Germinal center (tissue), 1 donor: ENCODE results near the gene SEPTIN5.

Experiments used
- DNase-seq: peaks from one replicate; pipeline ENCODE4 v3.0.0; 2012; ENCODE audit warnings: mixed read lengths, low spot score

SEPTIN5 gene

DNA sequence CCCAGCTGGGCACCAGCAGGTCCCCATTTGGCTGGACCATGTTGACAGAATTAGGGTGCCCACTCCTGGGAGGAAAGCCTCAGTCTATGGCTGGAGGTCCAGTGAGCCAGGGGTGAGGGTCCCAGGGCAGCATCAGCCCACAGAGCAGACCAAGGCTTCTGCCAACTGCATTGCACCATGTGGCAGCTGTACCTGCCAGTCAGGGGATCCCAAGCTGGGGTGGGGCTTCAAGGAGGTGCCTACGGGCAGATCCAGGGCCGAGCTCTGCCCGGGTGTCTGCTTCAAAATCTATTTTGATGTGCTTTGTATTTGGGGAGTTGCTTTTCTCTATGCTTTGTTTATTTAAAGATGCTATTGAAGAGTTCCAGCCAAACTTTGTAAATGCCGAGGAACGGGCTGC, 19.5 kb downstream of the SEPTIN5 start:
- DNase-seq, result no peak

DNA sequence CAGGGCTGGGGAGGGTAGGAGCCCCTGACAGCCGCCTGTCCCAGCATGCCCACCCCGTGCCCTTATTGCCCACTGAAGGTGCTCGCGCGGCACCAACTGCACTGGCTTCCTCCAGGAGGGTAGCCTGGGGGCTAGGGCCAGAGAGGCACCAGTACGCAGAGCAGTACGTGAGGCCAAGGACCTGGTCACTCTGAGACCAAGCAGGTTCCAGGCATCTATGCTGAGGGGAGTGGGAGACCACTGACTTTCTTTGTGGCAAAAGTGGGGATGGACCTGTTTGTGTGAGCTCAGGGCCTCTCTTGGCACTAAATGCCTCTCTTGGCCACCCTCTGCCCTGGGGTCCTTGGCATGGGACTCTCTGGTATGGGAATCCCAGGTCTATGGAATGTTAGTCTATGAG, 19.9 kb downstream of the SEPTIN5 start:
- no peak for DNase-seq

DNA sequence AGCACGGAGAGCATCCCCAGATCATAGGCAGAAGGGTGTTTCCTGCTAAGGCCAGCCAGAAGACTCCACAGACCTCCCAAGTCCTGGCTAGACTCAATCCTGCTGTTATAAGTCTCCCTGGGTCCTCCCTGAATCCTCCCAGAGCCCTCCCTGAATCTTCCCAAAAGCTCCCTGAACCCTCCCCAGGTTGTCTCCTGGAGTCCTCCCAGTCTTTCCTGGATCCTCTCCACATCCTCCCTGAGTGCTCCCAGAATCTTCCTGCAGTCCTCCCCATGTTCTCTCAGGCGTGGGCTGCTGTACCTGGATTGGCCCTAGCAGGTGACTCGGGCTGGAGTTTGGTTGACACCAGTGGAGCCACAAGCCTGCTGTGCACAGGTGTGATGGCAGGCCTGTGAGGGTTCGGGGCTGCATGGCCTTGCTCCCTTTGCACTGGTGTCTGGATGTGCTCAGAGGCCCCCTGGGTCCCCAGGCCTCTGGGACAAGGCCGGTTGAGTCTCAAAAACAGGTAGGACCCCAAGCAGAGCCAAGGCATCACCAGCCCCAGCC, 20.6 kb downstream of the SEPTIN5 start:
- no peak for DNase-seq

DNA sequence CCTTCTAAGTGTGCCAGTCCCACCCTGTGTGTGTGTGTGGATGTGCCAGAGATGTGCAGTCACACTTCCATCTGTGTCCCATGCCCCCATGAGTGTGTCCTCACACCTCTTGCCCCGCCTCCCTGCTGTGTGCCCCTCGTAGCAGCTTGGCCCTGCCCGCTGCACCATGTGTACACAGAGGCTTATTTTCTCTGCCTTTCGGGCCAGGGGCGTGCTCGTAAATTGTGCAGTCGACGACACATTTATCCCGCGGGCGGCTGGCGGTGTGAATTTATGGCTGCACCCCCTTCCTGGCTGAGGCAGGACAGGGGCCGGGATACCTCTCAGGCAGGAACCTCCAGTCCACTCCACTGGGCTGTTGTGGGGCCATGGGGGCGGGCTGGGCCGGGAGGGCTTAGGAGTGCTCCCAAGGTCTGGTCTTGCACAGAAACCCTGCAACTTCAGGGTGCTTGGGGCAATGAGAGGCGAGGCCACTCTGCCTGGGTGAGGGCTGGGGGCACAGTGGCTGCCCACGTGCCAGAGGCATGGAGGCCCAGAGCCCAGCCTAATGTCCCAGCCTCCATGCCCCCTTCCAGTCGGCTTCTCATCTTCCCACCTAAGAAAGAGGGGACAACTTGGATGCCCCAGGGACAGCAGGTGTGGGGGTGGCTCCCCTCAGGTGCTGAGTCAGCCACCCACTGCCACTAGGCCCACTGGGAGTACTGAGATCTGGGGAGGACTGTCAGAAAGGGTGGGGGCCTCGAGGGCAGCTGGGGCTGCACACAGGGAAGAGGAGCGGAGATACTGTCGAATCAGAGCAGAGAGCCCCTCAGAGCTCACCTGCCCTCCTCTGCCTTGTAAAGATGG, 21.6 kb downstream of the SEPTIN5 start:
- DNase-seq, result no peak

DNA sequence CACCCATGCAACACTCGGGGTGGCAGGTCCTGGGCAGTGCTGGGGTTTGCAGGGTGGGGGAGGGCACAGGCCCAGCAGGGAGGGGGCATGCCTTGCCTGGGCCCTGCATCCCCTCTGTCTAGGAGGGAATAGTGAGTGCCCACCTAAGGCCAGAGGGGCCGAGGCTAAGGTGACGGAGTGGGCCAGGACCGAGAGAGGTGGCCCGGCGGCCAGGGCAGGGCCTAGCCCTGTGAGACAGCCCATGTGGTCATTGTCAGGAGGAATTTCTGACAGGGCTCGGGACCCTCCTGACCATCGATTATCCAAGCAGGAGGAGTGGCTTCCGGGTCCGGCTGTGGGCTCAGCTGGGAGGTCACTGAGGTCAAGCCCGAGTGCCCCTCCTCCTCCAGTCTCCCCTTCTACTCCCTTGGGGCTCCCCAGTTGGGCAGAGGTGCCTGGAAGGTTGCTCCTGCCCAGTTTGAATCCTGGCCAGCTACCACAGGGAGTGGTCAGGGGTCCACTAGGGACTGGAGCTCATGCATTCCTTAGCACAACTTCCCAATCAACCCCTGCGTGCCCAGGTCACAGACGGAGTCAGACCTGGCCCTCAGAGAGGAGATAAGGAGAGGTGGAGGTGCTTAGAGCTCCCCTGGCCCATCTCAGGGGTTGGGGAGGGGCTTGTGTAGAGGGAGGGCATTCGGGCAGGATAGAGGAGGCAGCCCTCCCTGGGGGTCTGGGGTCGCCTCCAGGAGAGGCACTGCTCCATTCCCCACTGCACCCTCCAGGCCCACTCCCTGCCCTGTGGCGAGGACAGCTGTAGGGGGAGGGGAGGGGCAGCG, 23.8 kb downstream of the SEPTIN5 start:
- DNase-seq, result no peak

DNA sequence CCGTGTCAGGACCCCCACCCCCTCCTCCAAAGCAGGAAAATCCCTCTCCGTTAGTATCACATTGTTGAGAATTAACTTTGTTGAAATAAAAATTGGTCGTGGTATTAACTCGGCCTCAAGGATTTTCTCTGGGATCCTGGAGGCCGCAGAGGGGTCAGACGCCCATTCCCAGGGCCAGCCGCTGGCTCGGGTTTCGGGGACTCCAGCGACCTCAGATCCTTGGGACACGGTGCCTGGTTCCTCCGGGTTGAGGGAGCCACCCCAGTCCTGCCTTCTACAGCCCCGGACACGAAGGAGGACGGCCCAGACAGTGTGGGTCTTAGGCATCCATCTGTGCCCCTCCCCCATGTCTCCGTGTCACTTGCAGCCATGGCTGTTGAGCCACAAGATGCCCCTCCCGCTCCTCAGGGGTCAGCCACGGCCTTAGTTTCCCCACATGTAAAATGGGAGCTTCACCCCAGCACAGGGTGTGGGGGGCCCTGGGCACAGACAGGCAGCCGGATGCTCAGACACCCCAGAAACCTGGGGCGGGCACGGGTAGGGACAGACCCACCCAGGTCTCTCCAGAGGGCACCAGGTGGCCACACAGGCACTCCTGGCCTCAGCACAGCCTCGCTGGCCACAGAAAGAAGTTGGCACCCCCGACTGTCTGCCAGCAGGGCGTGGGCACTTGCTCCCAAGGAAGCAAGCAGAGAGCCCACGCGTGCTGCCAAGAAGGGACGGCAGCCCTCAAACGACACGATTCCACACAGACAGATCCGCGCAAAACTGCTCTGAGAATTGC, 24.6 kb downstream of the SEPTIN5 start:
- no peak for DNase-seq

DNA sequence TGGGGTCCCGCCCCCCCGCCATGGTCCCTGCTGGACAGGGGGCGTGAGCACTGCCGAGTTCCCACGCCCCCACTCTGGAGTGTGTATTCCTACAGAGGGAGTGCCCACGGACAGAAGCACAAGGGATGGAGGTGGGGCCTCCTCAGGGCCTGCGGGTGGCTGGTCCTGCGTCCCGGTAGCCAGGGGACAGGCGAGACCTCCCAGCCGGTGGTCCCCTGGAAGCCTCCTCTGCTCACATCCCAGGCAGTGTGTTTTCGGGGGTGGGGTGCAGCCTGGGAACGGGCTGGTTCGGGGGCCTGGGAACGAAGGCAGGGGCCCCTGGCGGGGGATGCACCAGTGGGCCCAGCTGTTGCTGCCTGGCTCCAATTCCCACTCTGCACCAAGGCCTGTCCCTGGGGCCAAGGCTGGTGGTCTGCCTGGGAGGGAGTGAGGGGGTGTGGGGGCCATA, 25.2 kb downstream of the SEPTIN5 start:
- DNase-seq, result no peak

DNA sequence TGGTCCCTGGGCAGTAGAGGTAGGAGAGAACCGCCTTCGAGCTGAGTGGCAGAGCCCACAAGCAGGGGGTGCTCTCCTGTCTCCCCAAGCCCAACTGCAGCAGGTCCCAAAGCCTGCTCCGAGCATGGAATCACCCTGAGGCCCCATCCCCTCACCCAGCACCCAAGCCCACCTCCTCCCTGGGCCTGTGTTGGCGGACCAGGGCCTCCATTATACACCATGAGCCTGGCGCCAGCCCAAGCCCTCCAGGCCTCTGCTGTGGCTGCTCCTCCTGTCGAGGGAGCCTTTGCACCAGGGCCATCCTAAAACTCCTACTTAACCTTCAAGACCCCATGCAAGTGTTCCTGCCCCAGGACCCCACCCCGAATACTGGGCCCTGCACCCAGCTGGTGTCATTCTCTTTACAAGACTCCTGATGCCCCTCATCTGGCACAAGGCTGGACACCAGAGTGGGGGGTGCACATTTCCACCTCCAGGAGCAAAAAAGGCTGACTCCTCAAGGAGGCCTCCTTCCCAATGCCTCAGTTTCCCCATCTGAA, 25.7 kb downstream of the SEPTIN5 start:
- no peak for DNase-seq

DNA sequence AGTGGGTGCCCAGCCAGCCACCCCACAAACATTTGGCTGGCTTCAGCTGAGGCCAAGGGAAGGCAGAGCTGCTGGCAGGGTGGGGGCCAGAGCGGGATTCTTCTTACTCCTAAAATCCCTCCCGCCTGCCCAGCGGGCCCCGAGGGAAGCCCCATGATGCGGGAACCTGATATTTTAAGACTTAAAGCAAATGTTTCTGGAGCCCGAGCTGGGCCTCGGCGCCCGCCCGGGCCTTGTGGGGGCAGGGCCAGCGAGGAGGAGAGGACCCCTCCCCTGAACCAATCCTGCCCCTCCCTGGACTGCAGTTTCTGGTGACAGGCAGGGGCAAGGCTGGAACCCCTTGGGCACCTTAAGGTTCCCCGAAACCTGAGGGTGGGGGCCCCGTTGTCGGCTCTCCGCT, 26.3 kb downstream of the SEPTIN5 start:
- no peak for DNase-seq

DNA sequence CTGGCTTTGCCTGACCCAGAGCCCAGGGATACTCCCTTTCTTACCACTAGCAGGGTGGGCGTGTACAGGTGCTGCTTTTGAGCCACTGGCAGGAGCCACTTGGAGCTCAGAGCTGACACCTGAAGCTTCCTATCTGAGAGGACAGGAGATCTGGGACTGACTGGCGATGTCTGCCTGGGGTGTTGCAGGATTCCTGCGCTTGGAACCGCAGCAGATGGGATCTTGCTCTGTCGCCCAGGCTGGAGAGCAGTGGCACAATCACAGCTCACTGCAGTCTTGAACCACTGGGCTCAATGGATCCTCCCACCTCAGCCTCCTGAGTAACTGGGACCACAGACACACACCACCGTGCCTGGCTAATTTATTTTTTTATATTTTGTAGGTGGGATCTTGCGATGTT, 26.8 kb downstream of the SEPTIN5 start:
- DNase-seq, result no peak

DNA sequence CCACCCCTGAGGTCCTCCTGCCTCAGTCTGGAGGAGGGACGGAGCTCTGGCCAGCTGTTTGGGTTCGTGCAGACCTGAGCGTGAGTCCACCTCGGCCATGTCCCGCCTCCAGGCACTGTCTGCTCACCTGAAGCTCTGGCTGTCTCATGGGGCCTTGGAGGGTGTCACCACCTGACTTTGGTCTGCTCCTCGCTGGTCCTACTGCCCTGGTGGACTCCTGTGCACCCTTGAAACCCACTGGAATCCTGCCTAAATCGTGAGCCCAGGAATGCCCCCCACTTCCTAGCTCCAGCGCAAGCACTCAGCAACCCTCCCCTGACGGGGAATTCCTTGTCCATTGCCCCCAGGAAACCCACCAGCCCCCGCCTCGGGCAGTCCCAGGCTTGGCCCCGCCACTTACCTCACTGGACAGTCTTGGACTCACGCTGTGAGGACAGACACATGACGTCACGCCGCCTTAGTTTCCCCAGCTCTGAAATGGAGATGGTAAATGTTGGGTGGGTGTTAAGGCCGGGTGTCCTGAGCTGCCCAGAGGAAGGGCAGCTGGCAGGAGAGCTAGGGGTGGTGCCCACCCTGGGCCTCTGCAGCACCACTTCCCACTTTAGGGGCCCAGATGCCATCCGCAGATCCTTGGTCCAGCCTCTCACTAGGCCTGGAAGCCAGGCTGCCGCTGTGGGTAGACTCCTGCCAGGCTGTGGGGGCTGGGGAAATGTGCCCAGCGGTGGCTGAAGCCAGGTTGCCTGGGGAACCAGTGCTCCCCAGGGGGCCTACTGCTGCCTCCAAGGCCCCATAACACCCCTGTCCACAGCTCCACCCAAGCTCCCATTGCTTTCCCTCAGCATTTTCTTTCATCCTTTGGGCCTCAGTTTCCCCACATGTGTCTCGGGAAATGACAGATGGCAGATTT, 28.1 kb downstream of the SEPTIN5 start:
- DNase-seq, result no peak

DNA sequence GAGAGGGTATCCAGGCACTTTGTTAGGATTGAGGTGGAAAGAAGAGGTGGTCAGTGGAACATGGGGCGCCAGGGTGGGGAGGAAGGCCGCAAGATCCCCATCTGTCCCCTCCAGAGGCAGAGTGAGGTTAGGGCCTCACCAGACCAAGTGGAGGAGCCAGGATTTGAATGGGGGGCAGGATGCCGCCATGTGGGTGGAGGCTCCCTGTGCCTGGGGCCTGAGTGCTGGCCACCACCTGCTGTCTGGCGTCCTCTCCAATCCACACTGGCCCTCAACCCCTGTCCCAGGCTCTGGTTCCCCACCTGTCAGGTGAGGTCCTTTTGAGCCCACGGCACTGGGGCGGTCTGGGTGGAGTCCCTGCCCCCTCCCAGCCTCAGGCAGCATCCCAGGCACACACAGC, 28.8 kb downstream of the SEPTIN5 start:
- no peak for DNase-seq

DNA sequence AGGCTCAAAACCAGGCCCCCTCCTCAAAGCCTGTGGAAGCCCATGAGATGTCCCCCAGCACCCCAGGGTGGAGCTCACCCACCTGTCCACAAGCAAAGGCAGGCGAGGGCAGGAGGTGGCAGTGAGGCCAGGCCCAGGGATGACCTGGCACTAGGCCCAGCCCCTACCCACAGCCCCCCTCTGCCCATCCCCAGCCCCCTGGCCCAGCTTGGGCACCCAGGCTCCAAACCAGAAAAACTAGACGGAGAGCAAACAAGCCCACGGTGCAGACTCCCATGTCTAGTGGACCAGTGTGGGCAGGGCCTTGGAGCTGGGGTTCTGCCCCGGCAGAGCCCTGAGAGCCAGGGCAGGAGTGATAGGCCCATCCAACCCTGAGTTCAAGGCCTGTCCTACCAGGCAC, 29.3 kb downstream of the SEPTIN5 start:
- DNase-seq, result no peak

DNA sequence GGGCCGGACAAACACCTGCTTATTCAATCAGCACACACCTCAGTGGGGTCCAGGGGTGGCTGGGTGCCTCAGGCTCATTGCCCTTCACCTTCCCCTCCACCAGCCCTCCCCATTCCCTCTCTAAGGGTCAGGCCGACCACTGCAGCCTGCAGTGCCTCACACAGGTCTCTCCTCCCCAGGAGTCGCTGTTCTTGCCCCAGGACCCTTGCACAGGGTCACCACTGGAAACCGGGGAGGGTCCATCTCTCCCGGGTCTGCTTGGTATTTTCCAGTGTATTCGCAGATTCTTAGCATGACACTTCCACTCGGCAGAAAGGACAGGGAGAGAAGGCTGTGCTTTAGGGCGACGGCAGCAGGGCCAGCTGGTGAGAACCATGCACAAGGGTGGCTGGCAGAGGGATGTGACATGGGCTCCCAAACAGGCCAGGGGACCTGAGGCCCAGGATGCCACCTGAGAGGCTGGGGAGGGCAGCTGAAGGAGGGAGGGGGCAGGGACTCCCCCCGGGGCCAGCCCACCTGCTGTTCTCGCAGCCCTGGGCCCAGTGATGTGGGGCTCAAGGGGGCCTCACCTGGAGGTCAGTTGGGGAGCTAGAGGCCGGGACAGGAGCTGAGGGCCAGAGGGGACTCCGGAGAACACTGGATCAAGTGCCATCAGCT, 30.2 kb downstream of the SEPTIN5 start:
- no peak for DNase-seq

DNA sequence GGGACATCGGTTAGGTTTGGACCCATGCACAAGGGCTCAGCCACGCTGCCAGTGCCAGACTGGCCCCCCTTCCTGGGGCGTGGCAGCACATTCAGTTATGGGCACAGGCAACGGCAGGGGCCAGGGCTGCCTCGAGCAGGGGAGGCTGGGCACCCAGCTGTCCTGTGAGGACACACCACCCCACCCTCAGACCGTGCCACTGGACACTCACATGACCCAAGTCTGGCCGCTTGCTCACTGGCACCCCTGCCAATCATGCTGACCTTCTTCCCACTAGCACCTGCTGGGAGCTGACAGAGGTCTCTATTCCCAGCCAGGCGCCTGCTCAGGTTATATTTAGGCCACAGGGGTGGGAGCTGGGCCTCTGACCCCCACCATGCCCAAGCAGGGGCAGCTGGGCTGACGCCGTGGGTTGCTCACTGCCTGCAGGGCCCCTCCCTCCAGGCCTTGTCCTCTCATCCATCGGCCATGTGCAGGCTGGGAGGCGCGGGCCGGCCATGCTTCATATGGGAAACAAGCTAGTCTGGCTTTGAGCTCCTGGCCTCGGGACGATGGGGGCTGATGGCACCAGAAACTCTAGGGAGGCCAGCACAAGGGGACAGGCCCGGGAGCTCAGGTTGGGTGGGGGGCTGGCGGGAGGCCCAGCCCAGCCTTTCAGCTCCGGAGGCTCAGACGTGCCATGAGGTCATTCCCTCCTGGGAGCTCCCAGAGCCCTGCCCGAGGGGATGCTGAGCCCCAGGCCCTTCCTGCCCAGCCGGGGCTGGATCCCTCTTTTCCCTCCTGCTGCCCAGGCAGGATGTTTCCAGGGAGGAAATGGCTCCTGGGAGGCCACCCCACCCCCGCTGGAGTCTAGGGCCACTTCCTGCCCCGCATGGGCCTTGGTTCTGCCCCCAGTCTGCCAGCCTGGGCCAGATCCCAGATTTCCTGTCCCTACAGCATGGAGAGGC, 31.1 kb downstream of the SEPTIN5 start:
- DNase-seq, result no peak

DNA sequence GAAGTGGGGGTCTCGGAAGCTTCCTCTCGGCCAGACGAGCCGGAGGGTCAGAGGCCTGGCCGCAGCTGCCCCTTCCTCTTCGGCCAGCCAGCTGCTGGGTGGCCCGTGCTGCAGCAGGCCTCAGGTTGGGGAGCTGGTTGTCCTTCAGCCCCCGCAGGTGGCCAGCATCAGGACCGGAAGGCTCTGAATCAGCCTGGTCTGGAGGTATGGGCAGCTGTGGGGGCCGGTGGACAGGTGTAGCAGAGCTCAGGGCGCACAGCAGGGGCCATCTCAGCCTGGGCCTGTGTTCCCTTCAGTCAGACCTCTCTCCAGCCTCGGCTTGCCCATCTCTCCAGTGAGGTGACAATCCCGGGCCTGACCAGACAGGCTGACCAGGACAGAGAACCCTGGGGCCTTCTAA, 32.4 kb downstream of the SEPTIN5 start:
- no peak for DNase-seq

DNA sequence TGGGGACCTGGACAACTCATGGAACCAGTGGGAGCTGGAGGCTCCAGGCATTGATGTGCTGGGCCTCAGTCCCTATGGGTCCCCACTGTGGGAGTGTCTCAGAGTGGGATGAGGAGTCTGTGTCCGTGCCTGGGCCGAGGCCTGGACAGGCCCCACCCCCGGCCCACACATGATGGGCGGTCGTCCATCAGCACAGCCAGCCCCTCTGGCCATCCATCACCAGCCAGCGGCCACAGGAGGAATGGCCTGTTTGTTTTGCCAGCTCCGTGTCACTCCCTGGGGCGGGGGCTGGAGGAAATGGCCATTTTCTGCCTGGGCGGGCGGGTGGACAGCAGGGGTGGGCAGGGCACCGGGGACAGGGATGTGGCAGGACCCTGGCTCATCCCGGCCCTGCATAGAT, 33.2 kb downstream of the SEPTIN5 start:
- no peak for DNase-seq

DNA sequence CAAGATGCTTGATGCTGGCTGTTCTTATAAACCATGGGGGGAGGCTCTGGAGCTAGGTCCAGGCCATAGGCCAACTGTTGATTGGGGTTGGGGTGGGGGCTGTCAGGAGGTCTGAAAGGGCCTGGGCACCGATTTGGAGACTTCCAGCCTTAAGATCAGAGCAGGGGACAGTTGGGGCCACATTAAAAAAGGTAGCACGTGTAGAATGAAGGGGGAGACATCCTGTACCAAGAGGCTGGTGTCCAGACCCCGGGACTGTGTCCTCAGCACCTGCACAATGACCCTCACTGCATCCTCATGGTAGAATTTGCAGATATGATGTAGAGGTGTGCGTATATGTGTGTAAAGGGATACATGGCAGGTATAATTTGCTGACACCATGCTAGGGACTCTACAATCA, 33.8 kb downstream of the SEPTIN5 start:
- DNase-seq, result no peak

DNA sequence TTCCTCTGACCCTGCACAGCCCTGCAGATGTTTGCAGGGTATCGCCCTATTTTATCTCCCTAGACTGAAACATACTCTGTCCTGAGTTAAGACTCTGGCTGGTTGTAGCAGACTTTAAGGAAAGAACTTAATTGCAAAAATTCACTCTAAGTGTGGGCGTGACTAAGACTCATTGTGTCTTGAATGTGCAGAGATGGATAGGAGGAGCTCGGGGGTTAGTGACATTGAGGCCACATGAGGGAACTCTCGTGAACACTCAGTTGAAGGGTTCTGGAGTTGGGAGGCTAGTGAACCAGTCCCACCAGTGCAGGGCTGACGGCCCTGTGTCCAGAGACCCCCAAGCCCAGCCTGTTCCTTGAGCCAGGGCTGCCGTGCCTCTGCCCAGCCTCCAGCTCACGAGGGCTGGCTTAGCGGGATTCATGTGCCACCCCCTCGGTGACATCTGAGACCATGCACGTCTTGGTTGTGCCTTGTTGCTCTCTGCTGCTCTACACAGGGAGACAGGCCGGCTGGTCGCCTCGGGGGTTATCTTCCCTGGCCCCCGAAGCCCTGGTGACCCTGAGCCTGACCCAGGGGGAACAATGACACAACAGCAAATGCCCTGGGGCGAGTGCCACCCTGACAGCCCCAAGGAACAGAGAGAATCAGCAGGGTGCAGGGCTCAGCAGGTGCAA, 34.8 kb downstream of the SEPTIN5 start:
- DNase-seq, result no peak
